SIG-M5 treated with dmso at 0.1 percent for 504 hours (cell line): ENCODE results near the gene RASGRF1.

ENCODE experiments used
- DNase-seq: peaks from one replicate; lab custom pipeline; 2025; ENCODE audit not compliant: unreplicated experiment; lab: John Stamatoyannopoulos, UW

RASGRF1 gene

DNA sequence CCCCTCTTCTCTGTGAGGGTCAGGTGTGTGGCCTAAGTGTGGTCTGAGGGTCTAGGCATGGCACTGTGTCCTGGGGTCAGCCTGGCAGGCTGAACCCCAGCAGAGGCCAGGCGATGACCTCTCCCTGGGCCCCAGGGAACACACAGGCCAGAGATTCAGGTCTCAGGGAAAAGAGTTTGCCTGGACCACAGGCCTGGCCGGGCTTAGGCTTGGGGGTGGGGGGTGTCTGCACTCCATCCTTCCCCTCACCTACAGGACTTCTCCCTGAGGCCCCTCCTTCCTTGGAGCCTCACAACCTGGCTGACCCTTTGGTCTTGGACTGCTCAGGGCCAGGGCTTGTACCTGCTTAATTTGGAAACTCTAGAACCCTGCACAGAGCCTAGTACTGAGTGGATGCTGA lies 21.8 kb downstream of the RASGRF1 start:
- DNase-seq, result no peak

- DNase-seq, result no peak
Measured at GRCh38 chr15:79067969-79068368, 22.6 kb downstream of the RASGRF1 start.

GRCh38 chr15:79067072-79067833 lies 23.3 kb downstream of the RASGRF1 start:
- no peak for DNase-seq

GRCh38 chr15:79066391-79067071 lies 24.0 kb downstream of the RASGRF1 start:
- no peak for DNase-seq

- no peak for DNase-seq
Measured at GRCh38 chr15:79065706-79066376, 24.7 kb downstream of the RASGRF1 start.

DNA sequence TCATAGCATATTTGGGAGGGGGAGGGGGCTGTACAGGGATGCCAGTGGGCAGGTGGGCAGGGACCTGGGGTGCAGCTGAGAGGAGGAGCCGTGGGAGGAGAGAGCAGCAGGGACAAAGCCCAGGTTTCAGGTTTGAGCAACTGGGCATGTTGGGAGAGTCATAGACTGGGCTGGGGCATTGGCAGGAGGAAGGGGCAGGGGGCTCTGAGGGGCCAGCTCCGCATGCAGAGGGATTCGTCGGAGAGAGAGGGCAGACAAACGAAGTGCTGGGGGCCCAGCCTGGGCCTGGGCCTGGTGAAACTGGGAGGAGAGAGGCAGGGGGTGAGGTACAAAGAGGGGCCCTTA lies 25.2 kb downstream of the RASGRF1 start:
- DNase-seq, result no peak

DNA sequence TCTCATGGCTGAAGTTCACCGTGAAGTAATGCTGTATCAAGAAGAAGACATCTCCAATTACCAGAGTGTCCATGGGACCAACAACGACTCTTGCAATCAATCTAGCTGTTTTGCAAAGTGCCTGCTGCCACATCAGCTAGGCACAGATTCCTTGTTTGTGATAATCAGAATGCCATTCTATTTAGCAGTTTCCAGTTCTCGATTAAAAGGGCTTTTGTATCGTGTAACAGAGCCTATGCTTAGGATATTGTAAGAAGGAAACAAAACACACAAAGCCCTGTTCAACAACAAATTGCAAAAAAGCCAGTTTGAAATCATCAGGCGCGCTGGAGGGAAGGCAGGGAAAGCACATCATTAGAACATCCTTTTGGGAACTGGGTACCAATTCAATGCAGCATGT lies 26.1 kb downstream of the RASGRF1 start:
- DNase-seq, result no peak

- no peak for DNase-seq
Measured at GRCh38 chr15:79060175-79060574, 30.4 kb downstream of the RASGRF1 start.

- no peak for DNase-seq
Measured at GRCh38 chr15:79059081-79059572, 31.5 kb downstream of the RASGRF1 start.

DNA sequence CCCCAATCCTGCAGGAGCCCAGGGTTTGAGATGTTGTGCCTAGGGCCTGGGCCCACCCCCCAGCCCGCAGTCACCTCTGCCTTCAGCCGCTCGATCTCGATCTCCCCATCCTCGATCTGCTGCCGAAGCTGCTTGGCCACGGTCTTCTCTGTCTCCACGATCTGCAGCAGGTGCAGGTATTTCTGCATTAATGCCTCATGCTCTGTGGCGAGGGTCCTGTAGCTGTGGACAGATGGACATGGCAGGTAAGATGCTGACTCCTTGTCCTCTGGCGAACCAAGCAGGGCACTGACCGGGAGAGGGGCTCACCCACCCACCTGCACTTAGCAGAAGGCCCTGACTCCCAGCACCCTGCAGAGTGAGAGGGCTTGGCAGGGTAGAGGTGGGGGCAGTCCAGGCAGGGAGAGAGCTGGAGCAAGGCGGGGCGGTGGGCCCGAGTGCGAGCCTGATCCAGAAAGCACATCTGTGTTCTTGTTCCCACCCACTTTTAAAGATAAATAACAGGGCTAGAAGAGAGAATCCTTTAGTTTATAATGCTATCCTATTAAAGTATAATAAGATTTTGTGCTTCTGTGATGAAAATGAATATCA lies 32.2 kb downstream of the RASGRF1 start:
- no peak for DNase-seq

- DNase-seq, result no peak
Measured at GRCh38 chr15:79057050-79057449, 33.5 kb downstream of the RASGRF1 start.

DNA sequence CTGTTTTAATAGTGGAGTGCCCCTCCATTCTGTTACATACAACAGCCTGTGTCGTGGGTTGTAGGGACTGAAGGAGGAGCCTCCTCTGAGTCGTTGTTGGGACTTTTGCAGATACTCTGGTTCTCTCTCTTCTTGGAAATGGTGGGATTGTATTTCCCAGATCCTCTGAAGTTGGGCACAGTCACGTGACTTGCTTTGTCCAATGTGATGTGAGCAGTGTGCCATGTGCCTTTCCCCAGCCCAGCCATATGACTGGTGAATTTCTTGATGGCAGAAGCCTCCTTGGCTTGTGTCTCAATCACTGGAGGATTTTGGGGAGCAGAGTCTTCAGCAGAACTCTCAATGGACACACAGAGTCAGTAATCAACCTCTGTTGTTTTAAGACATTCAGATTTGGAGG lies 36.2 kb downstream of the RASGRF1 start:
- DNase-seq, result no peak

GRCh38 chr15:79053894-79054293 lies 36.7 kb downstream of the RASGRF1 start:
- no peak for DNase-seq

GRCh38 chr15:79051941-79052731 lies 38.4 kb downstream of the RASGRF1 start:
- DNase-seq, result no peak

DNA sequence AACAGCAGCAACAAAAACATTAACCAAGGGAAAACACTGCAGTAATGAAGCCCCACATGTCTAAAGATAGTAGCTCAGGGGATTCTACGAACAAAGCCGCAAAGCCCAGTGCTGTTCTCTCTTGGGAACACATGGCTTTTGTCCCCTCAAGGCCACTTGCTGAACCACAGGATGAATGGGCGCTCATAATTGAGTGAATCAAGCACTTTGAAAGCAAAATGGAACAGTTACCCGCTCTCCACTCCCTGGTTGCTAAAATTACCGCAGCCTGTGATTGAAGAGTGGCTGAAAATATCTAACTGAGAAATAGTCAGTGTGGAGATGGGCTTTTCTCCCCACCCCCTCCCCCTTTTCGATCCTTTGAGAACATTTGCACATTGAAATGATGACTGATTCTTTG lies 39.6 kb downstream of the RASGRF1 start:
- no peak for DNase-seq

DNA sequence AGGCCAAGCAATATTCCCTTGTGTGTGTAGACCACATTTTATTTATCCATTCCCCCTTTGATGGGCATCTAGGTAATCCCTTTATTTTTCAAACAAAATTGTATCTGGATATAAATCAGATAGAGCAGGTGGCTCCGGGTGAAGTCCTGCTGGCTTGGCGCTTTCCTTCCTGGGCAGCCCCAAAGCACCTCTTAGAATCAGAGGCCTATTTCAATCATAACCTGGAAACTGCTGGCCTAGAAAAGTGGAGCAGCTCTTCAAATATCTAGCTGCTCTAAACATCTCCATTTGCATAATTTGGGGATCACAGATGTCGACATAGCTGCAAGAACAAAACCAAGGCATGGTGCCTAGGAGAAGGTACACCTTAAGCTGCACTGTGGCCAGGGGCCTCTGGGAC lies 40.2 kb downstream of the RASGRF1 start:
- DNase-seq, result no peak

GRCh38 chr15:79049416-79049815 lies 41.2 kb downstream of the RASGRF1 start:
- DNase-seq, result no peak

GRCh38 chr15:79047676-79048439 lies 42.7 kb downstream of the RASGRF1 start:
- no peak for DNase-seq

DNA sequence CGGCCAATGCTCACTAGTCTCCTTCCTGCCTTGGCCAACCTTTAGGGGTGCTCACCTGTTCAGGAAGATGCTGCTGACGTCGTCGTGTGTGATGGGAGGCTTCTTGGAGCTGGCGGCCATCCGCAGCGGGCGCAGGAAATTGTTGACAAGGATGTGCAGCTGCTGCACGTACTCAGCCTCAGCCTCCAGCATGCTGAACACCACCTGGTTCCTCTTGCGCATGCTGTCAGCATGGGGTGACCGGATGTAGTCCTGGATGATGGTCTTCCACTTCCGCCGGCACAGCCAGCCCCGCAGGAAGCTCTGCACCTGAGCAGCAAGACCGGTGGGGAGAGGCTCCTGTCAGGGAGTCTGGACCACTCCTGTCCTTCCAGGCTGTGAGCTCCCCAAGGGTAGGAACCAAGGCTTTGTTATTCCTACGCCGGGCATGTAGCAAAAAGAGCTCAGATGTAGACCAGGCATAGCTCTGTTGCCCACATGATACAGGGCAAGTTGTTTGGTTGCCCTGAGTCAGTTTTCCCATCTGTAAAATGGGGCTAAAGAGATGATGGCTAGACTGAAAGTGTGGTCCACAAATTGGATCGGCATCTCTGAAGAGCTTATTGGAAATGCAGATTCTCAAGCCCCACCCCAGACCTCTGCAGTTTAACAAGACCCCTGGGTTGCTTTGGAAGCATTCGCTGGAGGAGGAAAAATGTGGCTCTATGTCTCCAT lies 43.7 kb downstream of the RASGRF1 start:
- DNase-seq, result no peak

- DNase-seq, result no peak
Measured at GRCh38 chr15:79045041-79045440, 45.5 kb downstream of the RASGRF1 start.
